G401.6 (cell line): ENCODE results near the gene MRPS14.
A peak's percentile ranks its signal among the peaks of the same experiment; 100 is the strongest.
"Not testable (repeated sequence)": the region's sequence is repeated elsewhere in the genome, so short reads cannot be mapped to it uniquely, and the experiment has no call there.

Experiments used
- FAIRE-seq: peaks from 2 replicates; lab custom pipeline; 2012; peaks lifted over from hg19 to GRCh38; lab: Jason Lieb, UNC

Gene MRPS14

GRCh38 chr1:175023043-175023921 is at the start of gene MRPS14:
TSS of gene MRPS14 (minus strand) at chr1:175023425. CDS start at chr1:175023408, 17 bp downstream.
- FAIRE-seq = peak; percentile 98

- FAIRE-seq = no peak
These were observed 49.1 kb upstream of the MRPS14 start for GRCh38 chr1:175072099-175072951.

DNA sequence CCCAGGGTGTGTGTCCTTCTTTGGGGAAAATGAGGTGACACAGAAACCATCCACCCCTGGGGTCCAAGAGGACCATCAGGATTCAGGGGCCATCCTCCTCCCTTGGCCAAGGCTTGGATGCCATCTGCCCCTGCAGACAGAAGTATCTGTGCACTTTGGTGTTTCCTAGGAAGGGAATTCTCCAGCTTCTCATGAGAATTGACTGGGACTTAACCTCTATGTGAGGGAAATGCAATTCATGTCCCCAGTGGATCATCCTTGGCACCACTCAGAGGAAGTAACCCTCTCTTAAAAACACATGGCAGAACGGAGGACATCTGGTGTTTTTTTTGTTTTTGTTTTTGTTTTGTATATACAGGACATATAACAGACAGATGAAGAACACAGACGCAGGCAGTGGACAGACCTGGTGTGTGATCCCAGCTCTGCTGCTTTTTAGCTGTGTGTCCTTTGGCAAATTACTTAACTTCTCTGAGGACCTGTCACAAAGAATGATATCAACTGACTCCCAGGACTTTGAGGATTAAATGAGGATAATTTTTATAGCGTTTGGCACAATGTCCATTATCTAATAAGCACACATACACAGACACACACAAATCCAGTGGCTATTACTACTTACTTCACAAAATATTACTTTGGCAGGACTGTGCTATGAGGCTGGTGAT is 48.2 kb upstream of the MRPS14 start:
- no peak for FAIRE-seq

GRCh38 chr1:175070818-175071217 is 47.6 kb upstream of the MRPS14 start:
- FAIRE-seq = no peak

GRCh38 chr1:175067362-175068106 is 44.3 kb upstream of the MRPS14 start, which contains the start of gene TNN:
TSS of gene TNN (plus strand) at chr1:175067833. CDS start at chr1:175077419, 9,586 bp downstream.
- no peak for FAIRE-seq

GRCh38 chr1:175062858-175063257 is 39.6 kb upstream of the MRPS14 start:
- FAIRE-seq = no peak

- no peak for FAIRE-seq
These were observed 39.1 kb upstream of the MRPS14 start for GRCh38 chr1:175062339-175062738.

DNA sequence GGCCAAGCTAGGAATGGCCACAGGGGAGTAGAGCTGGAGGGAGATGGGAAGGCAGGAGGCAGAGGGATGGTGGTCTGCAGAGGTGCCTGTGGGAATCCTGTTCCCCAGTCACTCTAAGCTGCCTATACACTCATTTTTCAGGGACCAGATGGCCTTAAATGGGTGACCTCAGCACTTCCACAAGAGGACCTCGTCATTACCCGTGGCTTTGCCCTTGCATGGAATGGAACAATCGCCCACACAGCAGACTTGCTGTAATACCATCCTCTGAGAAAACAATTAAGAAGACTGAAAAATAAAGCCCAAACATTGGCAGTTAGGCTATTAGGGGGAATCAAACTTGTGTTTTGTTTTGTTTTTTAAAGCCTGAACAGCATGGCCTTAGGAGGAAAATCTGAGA is 31.5 kb upstream of the MRPS14 start:
- FAIRE-seq = no peak

GRCh38 chr1:175050992-175051391 is 27.8 kb upstream of the MRPS14 start:
- no peak for FAIRE-seq

DNA sequence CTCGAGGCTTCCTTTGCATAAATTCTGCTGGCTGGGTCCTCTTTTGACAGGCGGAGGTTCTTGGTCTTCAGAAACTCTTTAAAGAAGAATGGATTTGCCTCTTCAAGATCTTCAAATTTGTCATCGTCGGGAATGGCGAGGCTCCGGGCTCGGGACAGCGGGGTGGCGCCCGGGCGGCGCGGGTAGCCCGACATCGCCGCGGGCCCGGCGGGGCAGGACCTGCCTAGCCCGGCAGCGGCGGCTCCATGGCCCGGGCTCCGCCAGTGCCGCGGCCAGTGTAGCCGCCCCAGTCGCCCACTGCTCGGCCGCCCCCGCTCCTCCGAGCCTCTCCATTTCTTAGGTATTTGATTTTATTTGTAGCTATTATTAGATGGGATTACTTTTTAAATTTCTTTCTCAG is 22.3 kb upstream of the MRPS14 start:
- no peak for FAIRE-seq

DNA sequence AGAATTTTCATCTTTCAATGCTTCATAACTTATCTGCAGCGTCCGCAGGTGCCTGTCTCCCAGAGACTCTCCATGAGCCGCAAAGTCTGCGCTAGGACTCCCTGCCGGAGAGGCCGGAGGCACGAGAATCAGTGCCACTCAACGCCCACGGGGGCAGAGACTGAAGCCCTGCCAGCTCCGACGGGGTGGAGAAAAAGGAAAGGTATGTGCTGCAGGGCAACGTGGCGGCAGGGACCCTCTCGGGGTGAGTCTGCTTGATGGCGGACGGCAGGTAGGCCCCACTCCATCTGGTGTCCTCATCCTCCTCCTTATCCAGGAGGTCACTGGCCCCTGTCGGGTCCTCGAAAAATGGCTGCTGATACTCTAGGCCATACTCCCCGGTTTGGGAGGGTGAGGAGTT is 21.9 kb upstream of the MRPS14 start:
- FAIRE-seq = no peak

DNA sequence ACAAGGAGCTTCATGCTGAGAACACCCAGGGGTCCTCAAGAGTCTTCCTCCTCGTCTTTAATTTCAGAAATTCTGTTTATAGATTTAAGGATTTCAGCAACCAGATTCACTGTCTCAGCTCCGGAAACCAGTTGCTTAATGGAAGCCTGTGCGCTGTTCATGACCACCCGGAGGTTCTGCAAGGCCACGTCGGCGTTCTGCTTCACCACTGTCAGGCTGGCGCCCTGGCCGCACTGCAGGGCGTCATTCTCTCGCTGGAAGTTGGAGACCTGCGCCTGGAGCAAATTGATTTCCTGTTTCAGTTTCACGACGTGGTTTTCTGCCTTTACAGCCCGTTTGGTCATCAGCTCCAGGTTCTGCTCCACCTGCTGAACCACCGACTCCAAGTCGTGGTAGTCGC is 21.4 kb upstream of the MRPS14 start:
- not testable (repeated sequence) for FAIRE-seq

DNA sequence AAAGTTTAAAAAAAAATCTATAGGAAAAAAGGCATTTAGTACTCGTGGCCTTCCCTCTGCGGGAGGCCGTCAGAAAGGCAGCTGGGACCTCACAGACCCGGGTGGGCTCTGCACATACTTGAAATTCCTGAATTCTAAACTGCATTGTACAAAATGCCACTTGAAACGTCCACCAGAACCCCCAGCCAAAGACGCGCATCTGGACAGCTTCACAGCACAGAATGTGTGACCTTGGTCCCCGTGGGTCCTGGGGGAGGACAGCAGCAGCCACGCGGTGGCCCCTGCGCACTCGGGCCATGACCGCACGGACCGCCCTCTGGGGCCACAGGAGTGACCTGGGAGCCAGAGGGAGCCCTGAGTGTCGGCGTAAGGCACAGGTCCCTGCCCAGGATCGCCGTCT is 20.6 kb upstream of the MRPS14 start:
- FAIRE-seq = no peak

DNA sequence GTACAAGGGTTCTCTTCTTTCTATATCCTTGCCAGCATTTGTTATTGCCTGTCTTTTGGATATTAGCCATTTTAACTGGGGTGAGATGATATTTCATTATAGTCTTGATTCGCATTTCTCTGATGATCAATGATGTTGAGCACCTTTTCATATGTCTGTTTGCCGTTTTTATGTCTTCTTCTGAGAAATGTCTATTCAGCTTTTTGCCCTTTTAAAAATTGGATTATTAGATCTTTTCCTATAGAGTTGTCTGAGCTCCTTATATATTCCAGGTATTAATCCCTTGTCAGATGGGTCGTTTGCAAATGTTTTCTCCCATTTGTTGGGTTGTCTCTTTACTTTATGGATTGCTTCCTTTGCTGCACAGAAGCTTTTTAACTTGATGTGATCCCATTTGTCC is 19.4 kb upstream of the MRPS14 start:
- no peak for FAIRE-seq

GRCh38 chr1:175040324-175040879 is 17.2 kb upstream of the MRPS14 start:
- no peak for FAIRE-seq

DNA sequence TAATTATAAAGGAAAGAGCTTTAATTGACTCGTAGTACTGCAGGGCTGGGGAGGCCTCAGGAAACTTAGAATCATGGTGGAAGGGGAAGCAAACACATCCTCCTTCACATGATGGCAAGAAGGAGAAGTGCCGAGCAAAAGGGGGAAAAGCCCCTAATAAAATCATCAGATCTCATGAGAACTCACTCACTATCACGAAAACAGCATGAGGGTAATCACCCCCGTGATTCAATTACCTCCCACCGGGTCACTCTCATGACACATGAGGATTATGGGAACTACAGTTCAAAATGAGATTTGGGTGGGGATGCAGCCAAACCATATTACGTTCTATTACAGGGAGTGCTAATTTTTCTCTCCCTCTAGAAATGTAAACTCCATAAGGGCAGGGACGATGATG is 14.2 kb upstream of the MRPS14 start:
- FAIRE-seq = no peak

DNA sequence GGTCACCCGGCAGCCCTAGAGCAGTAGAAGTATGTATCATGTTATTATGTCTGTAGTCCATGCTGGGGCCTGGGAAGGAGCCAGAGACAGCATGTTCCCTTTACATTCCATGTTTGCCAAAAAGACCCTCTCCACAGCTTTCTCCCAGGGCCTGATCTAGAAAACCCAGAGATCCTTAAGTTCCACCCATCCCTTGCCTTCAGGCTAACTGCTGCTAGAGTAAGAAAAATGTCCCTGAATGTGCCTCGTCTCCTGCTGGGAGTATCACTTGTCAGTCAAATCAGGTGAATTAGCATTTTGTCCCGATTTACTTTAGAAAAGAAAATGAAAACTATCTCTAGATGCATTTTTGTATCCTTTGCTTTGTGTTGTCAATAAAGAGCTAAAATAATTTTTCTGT is 13.3 kb upstream of the MRPS14 start:
- FAIRE-seq = no peak

DNA sequence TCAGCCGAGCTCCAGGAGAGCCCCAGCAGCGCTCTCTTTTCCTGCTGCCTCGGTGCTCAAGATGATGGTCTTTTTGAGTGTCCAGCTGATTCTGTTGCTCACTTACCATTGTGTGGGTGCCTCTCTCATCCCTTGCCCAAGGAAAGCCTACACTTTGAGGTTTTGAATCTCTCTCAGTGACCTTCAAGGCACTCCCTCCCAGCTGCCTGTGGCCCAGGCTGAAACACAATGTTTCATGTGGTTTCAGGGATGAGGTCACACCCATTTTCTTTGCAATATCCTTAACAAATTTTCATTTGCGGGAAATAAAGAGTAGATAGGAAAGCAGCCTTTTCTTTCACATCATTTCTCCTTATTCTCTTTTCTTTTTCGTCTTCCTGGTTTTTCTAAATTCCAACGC is 12.6 kb upstream of the MRPS14 start:
- no peak for FAIRE-seq

DNA sequence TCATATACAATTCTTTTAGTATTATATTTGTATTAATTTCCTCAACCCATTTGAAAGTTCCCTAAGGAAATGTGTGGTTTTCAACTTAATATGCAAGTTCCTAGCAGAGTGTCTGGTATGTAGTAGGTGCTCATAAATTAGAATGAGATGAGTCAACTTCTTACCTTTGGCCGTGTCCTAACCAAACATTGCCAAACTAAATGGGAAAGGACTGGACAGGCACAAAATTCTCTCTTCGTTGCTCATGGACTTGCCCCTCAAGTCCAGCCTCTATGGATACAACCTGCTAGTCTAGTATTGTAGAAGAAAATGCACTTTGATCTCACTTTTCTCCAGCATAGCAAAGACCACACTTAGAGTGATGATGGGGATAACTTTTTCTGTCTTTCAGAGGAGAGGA is 11.6 kb upstream of the MRPS14 start:
- no peak for FAIRE-seq

DNA sequence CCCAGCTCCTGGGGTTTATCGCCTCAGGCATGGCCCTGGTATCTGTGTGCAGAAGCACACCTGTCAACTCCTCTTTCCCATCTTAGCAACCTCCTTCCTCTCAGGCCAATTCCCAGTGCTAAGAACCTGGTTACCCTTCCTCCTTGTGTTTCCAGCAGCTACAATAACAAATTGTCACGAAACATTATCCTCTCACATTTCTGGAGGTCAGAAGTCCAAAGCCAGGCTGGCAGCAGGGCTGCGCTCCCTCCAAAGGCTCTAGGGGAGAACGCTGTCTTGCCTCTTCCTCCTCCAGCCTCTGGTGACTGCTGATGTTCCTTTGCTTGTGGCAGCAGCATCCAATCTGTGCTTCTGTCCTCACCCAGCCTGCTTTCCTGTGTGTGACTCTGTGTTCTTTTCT is 10.7 kb upstream of the MRPS14 start:
- FAIRE-seq = no peak

DNA sequence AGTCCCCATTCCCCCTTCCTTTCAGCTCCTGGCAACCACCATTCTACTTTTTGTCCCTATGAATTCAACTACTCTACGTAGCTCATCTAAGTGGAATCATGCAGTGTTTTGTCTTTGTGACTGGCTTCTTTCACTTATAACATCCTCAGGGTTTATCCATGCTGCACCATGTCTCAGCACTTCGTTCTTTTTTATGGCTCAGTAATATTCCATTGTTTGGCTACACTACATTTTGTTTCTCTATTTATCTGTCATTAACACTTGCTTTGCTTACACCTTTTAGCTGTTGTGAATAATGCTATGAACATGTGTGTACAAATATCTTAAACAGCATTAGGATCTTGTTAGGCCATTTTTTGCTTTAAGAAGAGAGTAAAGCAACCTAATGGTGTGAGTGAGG is 1.5 kb upstream of the MRPS14 start:
- no peak for FAIRE-seq

DNA sequence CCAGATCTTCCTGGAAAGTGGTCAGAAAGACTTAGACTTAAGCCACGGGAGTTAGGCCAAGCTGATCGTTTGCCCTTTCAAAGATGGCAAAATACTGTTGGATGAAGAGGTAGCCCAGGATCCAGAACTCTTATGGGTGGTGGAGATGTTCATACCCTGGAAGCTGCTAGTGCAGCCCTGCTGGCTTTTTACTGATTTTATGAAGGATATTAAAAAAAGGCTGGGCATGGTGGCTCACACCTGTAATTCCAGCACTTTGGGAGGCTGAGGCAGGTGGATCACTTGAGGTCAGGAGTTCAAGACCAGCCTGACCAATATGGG is 657 bp upstream of the MRPS14 start:
- FAIRE-seq = not testable (repeated sequence)
